HG02642 (cell line): ENCODE data around the gene ETNK1.

Experiments used
- ATAC-seq: cut with Tn5 transposase; IDR thresholded peaks from one replicate; pipeline ENCODE4 v1.9.1; 2021; ENCODE audit warnings: mild to moderate bottlenecking; ENCODE audit not compliant: unreplicated experiment, poor library complexity

ETNK1 gene

GRCh38 chr12:22729957-22730443 is 105.0 kb downstream of the ETNK1 start:
- ATAC-seq, result no peak

- no peak for ATAC-seq
Observed at GRCh38 chr12:22731236-22731635, 106.3 kb downstream of the ETNK1 start.

GRCh38 chr12:22733756-22734155 is 108.8 kb downstream of the ETNK1 start:
- ATAC-seq, result no peak

- no peak for ATAC-seq
Observed at GRCh38 chr12:22738945-22739344, 114.0 kb downstream of the ETNK1 start.
